DMS79 (cell line): Measurements from ENCODE around the gene ADK.
"Not testable (repeated sequence)": the region's sequence is repeated elsewhere in the genome, so short reads cannot be mapped to it uniquely, and the experiment has no call there.

Experiments used
- DNase-seq: peaks from one replicate; lab custom pipeline; 2025; lab: John Stamatoyannopoulos, UW

ADK gene

DNA sequence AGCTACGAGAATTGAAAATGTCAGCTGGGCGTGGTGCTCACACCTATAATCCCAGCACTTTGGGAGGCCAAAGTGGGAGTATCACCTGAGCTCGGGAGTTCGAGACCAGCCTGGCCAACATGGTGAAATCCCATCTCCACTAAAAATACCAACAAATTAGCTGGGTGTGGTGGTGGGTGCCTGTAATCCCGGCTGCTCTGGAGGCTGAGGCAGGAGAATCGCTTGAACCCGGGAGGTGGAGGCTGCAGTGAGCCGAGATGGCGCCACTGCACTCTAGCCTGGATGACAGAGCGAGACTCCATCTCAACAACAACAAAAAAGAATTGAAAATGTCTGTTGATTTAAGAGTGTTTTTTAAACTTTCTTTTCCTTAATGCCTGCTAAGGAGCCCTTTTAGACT lies 4.0 kb upstream of the ADK start:
- DNase-seq = not testable (repeated sequence)

- peak; percentile 87 for DNase-seq
These were observed 624 bp upstream of the ADK start, which contains the start of gene AP3M1 for GRCh38 chr10:74150204-74150989. Gene AP3M1, minus strand, starts transcription at chr10:74150828. Its CDS starts 12,449 bp downstream, at chr10:74138379.

DNA sequence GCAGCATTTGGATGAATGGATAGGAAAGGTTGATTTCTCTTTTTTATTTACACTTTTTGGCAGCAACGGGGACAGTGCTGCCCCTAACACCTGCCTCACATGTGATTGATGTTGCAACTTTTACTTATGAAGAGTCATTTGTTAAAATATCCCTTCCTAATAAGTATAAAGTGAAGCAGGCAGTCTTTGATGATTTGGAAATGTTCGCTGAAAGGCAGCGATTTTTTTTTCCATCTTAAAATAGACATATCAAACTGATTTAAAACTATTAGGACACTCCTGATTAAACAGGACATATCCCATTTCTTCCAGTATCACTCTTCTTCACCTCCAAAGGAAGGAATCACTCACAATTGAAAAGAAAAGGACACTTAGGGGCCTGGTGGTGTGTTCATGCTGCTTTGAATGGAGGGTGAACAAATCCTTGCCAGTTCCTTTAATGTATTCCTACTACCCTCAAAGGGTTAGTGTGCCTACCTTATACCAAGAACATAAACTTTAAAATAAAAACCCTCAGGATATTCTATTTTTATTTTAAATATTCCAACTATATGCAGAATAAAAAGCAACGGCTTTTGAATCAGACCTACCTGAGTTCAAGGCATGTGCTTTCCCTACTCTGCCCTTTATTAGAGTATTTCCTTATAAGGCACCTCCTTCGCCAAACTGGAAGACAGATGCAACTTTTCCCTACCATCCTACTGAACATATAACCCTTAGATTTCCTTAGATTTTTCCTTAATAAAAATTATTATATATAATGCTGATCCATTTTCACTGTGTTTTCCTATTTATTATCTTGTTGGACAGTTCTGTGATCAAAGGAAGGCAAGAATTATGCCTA lies 1.1 kb downstream of the ADK start:
- DNase-seq = no peak

GRCh38 chr10:74153123-74153522 lies 2.1 kb downstream of the ADK start:
- no peak for DNase-seq

- DNase-seq = no peak
These were observed 2.7 kb downstream of the ADK start for GRCh38 chr10:74153676-74154075.

DNA sequence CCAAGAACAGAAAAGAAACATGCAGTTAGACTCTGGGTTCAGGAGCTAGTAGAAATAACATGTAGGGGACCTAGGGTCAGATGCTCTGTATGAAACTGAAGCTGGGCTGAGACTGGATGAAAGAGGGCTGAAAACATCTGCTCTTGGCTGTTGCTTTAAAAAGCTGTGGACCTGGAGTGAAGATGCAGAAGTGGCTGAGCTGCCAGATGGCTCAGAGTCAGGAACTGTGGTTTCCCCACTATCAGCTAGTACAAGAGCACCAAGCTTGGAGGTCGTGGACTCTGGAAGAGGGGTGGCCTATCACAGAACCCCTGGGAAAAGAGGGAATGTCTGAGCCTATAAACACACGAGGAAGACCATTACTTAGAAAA lies 5.9 kb downstream of the ADK start:
- DNase-seq = no peak

DNA sequence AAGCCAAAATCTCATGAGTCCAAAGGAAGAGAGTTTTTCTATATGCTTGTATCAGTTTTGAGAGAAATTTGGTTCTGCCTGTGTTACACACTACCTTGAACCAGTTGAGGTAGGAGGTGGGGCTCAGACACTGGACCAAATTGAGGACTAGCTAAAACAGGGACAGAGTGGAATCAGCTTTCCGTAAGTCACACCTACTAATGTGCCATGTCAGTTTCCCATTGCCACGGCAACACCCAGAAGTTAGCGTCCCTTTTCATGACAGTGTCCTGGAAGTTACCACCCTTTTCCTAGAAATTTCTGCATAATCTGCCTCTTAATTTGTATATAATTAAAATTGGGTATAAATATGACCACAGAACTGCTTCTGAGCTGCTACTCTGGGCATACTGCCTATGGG lies 9.0 kb downstream of the ADK start:
- no peak for DNase-seq

DNA sequence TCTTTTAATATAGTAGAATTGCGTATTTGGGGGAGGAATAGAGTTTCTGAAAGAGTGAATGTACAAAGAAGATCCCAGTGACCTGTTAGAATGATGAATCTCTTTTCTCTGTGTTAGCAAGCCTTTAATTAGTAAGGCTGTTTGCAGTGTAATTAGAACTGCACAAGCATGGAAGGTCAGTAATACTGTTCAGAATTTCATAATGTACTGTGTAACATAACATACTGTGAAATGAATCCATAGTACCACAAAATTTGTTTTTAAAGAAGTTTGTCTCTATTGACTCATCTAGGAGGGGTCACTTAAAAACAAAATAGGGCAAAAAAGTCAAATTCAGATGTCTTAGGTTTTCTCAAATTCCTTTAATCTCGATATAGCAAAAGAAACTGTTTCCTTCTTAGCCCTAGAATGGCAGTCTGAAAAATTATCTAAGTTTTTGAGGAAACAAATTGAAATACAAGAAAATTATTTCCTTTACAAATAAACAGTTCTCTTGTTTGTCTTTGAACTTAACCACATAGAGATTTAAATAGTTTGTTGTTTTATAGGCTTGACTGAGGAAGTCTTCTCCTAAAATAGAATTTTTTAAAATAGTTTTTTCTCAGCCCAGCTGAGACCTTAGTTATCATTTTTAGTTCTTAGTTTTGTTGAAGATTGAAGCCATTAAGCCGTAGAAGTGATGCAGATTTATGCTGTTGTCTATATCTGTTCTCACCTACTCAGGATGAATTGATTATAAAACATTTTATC lies 12.5 kb downstream of the ADK start:
- no peak for DNase-seq

DNA sequence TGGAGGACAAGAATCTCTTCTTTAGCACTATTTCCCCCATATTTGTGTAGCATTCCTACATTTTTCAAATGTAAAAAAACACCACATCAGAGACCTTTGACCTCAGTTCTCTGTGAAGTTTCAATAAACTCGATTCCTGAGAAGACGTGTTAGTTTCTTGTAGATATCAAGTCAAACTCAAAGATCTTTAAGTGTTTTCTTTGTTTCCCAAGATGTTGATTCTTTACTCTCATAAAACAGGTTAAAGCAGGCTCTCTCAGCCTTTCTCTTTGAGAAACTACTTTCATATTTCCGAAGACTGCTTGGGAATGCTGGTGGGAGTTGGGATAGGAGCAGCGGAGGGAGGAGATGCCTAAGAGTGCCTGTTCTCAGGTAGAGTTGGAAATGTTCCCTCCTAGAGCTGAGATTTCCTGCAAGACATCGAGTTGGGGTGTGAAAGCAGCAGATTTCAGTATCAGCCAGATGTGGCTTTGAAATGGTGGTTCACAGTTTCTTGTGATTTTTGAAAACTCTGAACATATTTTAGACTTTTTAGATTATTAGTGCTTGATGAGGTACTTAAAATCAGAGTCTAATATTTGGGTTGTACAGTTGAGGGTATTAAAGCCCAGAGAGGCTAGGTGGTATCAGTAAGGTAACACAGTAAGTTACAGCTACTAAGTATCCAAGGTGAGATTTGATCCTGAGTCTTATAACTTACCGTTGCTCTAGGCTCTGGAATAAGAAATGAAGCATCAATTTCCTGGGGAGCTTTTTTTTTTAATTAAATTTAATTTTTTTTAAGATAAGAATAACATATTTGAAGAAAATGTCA lies 13.9 kb downstream of the ADK start:
- no peak for DNase-seq

DNA sequence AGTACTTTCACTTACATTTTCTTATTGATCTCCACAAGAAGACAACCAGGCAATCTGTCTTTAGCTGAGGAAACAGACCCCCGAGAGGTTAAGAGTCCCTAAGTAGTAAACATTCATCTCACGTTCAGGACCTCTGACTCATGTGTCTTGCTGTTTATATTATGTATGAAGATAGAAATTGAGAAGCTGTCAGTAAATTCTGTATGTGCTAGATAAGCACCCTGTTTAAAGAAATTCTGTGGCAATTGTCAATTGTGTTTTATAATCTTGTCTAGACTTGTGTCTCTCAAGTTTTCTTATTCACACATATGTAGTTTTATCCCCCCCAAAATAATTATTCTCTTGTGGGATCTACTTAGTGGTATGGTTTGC lies 14.5 kb downstream of the ADK start:
- DNase-seq = no peak

DNA sequence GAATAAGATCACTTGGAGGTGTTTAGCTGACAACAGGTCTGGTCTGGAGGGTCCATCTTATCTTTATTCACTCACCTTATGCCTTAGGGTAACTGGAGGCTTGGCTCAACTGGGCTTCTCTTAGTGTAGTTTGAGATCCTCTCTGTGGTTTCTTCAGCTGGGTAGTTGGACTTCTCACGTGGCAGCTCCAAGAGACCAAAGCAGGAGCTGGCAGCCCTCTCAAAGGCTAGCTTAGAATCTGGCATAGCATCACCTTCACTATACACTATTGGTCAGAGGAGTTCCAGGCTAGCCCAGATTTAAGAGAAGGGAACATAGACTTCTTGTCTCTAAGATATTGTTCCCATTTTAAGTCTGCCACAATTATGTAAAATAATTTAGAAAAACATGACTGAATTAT lies 16.4 kb downstream of the ADK start:
- DNase-seq = no peak

GRCh38 chr10:74171625-74172024 lies 20.6 kb downstream of the ADK start:
- no peak for DNase-seq

DNA sequence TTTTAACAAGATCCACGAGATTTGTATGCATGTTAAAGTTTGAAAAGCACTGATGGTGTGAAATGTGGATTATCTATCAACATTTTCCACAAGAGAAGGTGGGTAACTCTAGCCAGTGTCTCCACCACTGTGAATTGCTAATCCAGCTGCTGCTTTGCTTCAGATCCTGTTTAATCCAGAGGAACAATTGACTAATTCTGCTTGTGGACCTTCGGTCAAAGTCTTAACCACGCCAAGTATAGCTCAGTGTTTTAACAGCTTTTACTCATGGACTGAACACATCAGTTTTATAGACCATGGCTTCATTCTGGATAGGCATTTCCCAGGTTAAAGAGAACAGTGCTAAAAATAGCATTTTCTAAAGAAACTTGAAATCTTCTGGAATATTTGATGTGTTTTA lies 23.5 kb downstream of the ADK start:
- DNase-seq = no peak

- DNase-seq = no peak
These were observed 24.7 kb downstream of the ADK start for GRCh38 chr10:74175510-74176379.

GRCh38 chr10:74176380-74177139 lies 25.5 kb downstream of the ADK start:
- DNase-seq = peak; percentile 91

GRCh38 chr10:74177140-74177677 lies 26.2 kb downstream of the ADK start:
- no peak for DNase-seq

GRCh38 chr10:74178042-74178791 lies 27.2 kb downstream of the ADK start:
- DNase-seq = no peak

DNA sequence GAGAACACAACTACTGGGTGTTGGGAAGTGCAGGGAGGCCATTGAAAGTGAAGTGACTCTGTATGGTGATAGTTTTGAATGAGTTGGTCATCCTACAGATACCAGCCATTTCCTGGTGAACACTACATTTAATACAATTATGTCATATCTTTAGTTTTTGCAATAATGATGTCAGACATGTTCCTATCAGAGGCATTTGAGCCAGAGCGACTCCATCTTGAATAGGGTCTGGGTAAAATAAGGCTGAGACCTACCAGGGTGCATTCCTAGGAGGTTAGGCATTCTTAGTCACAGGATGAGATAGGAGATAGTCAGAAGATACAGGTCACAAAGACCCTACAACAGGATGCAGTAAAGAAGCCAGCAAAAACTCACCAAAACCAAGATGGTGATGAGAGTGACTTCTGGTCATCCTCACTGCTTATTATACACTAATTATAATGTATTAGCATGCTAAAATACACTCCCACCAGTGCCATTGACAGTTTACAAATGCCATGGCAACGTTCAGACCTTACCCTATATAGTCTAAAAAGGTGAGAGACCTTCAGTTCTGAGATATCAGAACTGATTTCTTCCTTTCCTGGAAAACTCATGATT lies 28.2 kb downstream of the ADK start:
- DNase-seq = no peak

- no peak for DNase-seq
These were observed 35.7 kb downstream of the ADK start for GRCh38 chr10:74186678-74187077.
